ENCODE results near the gene RHEBL1.

Gene RHEBL1, protein sequence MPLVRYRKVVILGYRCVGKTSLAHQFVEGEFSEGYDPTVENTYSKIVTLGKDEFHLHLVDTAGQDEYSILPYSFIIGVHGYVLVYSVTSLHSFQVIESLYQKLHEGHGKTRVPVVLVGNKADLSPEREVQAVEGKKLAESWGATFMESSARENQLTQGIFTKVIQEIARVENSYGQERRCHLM

DNA sequence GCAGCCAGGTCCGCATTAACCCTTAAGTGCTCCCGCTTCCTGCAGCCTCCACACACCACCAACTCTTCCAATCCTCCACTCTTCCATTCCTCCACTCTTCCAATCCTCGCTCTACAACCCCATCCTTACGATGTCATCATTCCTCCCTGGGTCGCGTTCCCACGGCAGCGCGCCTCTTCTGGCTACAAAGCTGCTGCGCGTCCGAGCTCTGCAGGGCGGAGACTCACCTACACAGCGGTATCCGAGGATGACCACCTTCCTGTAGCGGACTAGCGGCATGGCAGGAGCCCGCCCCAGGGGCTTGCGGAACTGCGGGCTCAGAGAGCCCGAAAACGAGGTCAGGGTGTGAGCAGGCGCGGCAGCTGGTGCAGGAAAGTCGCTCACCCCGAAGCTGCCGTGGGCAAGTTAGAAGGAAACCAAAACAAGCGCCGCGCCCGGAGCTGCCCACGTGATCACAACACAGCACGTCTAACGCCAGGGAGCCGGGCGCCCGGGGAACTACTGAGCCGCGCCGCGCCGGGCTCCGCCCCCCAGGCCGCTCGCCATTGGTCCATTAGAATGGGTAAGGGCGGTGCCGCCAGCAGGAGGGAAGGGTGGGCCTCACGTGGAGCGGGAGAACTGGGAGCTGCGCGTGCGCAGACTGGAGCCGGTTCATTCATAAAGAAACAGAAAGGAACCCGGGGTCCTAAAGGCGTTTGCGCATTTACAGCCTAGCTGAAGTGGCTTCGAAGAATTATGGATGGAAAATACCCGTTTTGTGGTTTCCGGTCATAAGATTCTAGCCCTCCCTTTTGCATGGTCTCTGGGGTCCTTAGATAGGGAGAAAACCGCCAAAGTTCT, at the start of gene RHEBL1:
RHEBL1 (minus strand) TSS at position 473 of the 840 bp plus-strand sequence; CDS start at position 279, 194 bp downstream.
- peak; percentile 98 for DNase-seq

DNA sequence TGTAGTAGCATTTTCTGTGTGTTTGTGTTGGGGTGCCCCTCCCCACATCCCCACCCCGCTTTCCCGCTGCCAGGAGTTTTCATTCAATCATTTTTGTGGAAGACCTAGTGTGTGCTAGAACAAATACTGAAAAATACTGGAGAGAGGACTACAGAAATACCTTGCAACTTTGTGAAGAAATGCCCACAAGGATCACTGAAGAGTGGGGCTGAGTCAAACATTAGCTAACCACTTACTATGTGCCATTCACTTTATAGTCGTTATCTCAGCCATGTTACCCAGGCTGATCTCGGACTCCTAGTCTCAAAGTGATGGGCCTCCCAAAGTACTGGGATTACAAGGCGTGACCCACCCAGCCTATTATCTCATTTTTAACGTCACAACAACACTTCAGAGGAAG, 41.4 kb upstream of the RHEBL1 start:
- no peak for DNase-seq

DNA sequence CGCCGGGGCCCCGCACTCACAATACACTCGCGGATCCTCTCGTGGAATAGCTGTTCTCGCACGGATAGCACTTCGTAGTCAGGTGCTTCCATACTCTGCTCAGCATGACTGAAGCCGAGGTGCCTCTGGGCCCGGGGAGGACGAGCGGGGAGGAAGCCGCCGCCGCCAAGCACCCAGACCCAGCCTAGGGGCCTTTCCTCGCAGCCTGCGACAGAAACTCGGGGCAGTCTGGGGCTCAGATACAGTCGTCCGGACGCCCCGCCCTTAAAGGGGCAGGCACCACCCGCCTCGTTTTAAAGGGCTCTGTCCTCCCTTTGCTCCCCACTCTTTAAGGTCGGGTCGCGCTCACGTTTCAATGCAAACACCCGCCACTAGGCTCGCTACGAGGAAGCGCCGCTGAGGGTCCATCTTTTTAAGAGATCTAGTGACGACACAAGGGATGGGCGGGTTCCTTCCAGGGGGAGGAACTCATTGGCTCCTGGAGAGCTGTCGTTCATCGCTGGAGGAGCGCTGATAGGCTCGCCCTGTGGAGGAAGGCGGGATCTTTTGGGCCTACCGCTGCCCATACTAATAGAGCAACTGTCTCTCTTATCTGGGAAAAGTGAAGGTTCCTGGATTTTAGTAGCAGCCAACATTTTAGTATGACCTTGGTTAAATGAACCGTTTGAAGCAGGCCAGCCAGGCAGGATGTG, 40.8 kb upstream of the RHEBL1 start, which contains the start of gene LMBR1L:
LMBR1L (minus strand) TSS at position 384 of the 692 bp plus-strand sequence; CDS start at position 92, 292 bp downstream.
- peak; percentile 98 for DNase-seq

DNA sequence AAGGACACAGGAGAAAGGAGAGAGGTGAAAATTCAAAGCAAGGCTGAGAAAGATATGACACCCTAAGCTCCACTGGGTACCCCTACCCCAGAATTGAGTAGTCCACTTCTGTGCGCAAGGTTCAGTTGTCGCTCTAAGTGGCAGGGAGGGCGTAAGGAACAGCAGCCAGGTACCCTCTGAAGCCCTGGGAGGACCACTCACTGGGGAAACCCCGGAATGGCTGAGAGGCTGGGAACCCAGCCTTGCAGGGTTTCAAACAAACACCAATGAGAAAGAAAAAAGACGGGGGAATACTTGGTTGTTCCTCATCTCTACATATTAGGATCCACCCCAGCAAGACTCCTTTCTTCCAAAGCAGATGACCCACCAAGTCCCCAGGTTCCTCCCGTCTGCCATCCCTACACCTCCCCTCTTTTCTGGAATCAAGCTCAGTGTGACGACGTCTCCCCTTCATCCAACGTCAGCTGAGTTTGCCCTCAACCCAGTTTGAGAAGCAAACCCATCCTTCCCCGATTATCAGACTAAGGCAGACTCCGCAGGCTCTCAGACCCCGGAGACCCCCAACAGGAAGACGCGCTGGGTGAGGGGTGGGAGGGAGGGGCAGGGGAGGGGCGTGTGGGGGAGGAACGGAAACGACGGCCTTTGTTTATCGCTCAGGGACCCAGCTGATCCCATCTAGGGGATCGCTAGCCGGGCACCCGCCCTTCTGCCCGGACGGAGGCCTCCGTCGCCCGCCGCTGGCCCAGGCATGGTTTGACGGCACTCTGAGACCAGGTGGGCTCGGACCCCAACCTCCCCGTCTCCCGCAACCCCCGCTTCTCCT, 40.1 kb upstream of the RHEBL1 start:
- peak; percentile 65 for DNase-seq

DNA sequence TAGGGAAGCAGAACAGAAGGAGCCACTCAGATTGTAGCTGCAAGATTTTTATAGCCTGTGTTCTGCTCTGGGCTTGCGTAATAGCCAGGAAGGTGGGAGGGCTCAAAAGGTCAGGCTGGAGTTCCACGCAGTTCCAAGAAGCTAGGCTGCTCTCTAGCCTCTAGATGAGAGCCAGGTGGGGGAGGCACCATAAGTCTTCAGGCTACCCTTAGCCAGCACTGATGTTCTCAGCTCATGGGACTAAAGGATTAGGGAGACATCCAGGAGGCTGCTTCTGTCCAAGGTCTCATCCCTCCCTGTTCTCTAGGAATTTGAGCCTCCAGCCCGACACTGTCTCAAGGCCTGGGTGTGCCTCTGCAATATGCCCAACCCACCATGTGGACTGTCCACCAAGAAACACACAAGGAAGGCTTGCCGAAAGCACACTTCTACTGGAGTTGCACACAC, 39.2 kb upstream of the RHEBL1 start:
- peak; percentile 45 for DNase-seq

DNA sequence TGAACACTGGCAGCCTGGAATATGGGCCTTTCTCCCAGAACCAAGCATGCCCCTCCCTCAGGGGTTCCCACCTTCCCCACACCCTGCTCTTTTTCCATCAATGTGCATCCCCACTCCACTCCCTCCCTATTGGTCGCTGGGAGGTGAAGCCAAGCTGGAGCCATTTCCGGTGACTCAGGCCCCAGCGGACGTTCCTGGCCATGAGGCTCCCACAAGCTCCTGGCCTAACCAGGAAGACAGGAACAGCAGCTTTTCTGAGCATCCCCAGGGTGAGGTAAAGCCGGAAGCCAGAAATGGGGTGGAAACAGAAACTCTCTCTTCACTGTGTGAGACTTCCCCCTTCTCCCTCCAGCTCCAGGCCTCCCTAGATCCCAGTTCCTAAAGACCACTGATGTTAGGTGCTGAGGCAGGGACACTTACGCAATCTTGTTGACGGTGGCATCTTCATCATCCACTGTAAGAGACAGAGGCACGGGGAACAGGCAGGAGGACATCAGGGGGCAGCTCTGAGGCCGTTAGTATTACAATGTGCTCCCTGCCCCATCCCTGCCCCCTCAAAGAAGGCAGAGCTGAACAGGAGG, 35.8 kb upstream of the RHEBL1 start:
- peak; percentile 48 for DNase-seq

DNA sequence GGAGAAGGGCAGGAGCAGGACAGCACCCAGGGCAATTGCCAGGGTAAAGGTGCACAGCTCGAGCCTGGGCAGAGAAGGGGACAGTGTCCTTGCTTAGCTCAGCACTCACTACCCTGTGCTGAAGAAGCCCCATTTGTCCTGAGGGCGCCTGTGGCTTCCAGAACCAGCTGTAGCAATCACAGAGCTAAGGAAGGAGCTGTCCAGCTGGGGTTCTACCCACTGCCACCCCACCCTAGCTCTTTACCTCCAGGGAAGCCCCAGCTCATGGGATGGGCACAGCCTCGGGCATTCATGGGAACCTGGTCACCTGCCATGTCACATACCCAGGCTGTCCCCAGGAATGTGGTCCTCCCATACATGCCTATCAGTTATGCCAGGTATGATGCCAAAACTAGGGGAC, 35.0 kb upstream of the RHEBL1 start:
- DNase-seq: no peak

DNA sequence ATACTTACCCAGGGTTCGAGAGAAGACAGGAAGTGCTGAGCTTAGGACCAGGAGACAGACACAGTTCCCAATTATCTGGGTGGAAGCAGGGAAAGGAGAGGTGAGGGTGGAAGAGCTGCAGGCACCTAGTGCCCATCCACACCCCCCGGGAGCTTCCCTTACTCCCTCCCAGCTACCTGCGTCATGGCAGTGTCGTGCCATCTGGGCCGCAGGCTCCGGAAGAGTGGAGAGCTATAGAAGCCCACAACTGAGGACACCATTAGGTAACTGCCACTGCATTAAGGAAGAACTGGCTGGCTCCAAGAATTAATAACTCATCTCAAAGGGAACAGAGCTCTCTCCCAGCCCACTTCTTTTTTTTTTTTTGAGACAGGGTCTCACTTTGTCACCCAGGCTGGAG, 30.6 kb upstream of the RHEBL1 start:
- no peak for DNase-seq

DNA sequence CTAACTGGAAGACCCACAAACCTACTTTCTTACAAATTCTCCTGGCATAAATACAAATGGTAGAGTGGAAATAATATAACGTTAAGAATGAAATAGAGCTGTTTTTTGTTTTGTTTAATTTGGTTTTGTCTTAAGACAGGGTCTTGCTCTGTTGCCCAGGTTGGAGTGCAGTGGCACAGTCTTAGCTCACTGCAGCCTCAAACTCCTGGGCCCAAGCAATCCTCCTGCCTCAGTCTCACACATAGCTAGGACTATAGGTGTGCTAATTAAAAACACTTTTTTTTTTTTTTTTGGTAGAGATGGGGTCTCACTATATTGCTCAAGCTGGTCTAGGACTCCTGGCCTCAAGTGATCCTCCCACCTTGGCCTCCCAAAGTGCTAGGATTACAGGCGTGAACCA, 28.9 kb upstream of the RHEBL1 start:
- no peak for DNase-seq

DNA sequence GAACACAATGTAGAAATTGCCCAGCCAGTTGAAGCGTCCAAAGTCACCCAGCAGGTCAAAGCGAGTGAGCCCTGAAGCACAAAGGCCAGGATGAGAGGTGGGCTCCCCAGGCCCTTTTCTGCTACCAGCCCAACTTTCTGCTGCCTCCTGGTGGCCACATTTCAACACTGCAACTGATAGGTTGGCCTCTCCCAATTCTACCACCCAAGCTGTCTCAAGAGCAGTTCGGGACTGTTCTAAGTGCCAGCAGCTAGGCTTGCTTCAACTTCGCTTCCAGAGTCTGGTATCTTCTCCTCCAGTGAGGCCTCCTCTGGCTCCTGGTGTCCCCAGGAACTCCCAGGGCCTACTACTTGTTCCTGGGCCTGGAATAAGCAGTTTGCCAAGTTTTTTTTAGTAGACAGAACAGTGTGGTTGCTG, 28.3 kb upstream of the RHEBL1 start:
- peak; percentile 45 for DNase-seq

DNA sequence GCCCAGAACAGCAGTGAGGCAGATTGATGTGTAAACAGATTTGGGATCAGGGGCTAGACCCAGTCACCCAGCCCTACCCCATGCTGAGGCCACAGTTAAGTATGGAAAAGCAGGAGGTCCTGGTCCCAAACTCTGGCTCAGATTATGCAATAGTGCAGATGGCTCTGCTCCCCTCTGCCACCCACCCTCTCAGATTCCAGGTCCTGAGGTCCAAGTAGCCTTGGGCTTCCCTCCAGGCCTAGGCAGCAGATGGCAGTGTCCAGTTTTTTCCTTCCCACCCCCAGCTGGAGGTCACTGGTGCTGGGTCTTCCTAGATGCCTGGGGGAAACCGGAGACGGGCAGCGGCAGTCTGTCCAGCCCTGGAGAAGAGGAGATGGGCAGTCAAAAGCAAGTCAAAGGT, 27.6 kb upstream of the RHEBL1 start:
- DNase-seq: no peak

DNA sequence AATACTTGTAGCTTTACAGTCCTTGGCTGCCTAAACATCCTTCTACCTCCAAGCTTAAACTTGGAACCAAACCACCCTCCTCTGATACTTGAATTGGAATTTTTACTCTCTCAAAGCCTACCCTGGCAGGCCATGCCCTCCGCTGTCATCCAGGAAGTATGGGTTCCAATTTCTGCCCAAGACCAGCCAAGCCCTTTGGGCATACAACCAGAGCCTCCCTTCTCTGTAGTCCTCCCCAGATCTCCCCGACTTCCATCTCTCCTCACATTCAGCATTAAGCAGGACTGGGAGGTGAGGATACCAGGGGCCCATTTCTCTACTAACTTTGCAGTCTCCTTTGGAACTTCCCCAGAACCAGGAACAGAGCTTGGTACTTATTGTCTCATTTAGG, 25.2 kb upstream of the RHEBL1 start:
- no peak for DNase-seq

DNA sequence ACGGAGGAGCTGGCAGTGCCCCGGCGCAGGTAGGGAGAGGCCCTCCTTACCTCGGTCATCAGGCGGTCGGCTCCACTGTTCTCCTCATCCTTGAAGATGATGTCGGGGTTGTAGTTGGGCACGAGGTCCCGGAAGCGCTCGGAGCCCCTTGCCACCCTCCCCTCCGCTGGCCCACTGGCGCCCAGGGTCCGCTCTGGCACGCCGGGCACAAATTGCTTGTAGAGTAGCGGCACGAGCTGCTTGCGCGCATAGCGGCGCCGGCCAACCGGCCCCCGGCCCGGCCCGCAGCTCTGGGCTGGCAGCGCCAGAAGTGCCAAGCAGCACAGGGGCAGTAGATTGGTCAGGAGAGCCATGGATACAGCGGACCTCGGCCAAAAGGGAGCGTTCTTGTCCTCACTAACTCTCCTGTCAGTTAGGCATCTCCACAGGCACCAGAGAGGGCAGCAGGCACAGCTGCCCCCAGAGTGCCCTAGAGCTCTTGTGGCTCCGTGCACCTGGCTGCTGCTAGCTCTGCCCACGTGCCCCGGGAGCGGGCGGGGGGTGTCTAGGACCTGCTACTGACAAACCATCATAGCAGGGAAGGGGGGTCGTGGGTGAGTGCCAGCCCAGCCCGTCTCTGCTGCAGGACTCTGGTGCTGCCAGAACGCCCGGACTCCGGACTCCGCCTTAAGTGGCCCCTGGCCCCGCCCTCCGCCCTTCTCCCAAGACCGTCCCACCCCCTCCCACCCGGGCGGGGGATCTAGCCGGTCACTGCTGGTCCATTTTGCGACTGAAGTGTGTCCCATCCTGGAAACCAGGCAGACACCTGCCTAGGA, 24.6 kb upstream of the RHEBL1 start, which contains the start of gene DHH:
DHH (minus strand) TSS at position 642 of the 815 bp plus-strand sequence; CDS start at position 353, 289 bp downstream.
- DNase-seq: peak; percentile 50

DNA sequence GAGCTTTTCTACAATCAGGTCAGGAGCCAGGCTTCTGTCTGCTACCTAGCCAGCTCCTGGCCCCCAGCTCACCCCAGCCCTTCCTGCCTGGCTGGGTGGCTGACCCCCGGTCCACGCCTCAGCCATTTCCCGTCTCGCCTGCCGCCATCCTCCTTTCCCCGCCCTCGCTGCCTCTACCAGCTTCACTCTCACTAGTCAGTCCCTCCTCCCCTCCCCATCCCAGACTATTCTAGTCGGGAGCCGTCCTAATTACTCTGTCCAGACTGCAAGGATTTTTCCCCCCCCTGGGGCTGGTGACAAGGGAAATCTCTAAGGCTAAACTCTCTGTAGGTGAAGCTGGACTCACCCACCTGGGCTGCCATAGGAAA, 24.0 kb upstream of the RHEBL1 start:
- DNase-seq: no peak

DNA sequence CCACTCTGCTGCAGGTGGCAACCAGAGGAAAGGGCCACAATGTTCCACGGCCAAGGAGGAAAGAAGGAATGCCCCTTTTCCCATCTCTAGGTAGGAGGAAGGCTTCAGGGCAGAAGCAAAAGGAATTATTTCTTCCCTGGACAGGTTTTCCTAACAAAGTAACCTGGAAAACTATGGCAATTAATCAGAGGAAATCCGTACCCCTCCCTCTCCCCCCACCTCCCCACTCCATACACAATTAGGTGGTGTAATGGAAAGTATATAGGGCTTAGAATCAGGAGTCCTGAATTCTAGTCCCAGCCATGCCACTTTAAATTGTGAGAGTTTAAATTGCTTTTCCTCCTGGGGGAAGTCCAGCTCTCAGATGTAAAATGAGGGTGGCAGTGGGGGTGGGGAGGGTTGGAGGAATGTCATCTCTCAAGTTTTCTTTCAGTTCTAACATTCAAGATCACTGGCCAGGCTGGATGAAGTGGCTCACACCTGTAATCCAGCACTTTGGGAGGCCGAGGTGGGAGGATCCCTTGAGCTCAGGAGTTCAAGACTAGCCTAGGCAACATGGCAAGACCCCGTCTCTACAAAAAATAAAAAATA, 23.1 kb upstream of the RHEBL1 start:
- no peak for DNase-seq

DNA sequence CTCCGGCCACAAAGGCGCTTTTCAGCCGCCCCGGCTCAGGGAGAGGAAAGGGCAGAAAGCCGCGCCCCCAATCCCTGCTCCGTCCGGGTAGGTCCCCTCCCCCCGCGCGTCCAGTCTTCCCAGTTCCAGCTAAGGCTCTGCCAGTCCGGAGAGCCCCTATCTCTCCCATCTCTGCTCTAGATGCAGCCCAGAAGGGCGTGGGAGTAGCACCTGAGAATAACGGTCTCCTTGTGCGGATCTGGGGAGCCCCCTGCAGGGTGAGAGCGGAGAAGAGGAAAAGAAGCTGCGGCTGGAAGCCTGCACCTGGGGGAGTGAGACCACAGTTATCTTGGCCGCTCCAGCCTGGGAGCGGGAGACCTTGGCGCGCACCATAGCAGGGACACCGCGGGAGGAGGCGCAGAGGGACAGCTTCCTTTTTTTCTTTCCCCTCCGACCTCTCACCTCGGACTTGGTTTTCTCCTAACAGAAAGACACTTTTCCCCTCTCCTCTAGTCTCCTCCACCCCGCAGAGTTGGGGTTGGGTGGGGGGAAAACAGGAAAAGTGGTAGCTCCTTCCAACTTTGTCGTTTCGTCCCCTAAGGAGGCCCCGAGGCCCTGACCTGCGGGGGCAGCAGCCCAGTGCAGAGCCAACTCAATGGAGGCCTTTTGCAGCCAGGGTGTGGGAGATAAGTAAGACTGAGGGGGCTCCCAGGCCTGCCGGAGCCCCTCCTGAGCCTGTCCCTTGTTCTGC, 22.5 kb upstream of the RHEBL1 start:
- peak; percentile 46 for DNase-seq

DNA sequence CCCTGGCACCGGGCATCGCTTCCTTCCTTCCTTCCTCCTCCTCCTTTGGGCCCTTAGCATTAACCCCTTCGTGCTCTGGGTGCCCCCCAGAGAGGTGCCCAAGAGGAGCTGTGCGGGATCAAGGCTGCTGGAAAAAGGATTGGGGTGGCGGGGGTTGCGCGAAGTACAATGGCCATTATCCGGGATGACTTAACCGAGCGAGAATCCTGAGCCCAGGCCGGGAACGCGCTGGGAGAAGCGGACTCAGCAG, 22.0 kb upstream of the RHEBL1 start:
- no peak for DNase-seq

DNA sequence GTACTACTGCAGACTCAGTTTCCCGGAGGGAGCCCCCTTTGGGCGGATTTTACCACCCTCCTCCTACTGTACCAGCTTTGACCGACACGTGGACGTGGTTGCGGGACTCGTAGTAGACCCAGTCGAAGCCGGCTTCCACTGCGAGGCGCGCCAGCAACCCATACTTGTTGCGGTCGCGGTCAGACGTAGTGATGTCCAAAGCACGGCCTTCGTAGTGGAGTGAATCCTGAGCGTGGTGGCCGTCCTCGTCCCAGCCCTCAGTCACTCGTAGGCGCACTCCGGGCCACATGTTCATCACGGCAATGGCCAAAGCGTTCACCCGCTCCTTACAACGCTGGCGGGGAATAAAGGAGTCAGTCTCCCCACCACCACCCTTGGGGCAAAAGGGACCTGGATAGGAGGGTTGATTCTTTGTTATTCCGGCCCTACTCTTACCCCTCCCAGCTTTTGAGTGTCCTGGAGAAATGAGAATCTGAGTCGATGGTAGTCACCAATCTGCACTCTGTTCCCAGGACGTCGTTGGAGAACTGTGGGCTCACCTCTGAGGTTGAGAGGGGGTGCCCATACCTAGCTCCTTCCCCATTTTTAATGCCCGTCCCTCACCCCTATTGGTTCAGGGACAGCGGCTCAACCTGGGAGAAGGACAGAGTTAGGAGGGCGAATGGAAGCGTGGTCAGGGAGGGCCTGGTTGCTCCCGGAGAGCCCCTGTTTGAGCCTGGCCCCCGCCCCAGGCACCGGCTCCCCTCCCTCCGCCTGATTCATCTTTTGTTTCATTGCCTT, 21.5 kb upstream of the RHEBL1 start:
- no peak for DNase-seq

Measured in right hindlimb (tissue), 1 donor.